Cardiac muscle cell (in vitro differentiated cells and primary cell): ENCODE measurements around the gene FRA10AC1. TPM values are rescaled to one million over a fixed set of nuclear protein-coding genes. Genes with fewer than 3 reads are reported as not detected.

Experiments
- DNase-seq, 2 donors: peaks; one replicate each; pipeline versions ENCODE4 v3.0.0 to v3.0.0-alpha.2; 2010 to 2017; ENCODE audit warnings: low read depth in 1 of 2, low spot score in 1 of 2
- H3K27ac ChIP-seq: fragments of 200-600 bp; sonication (generic); 2 replicates; pipeline ENCODE4 v1.5.1; 2016
- H3K27me3 ChIP-seq: fragments of 200-600 bp; sonication (generic); 2 replicates; pipeline ENCODE4 v1.6.0; 2016; ENCODE audit warnings: control low read depth
- H3K36me3 ChIP-seq: fragments of 200-600 bp; sonication (generic); 2 replicates; pipeline ENCODE4 v1.5.1; 2016; ENCODE audit warnings: control low read depth
- H3K4me1 ChIP-seq: fragments of 200-600 bp; sonication (generic); 2 replicates; pipeline ENCODE4 v1.8.1; 2017; ENCODE audit warnings: low read depth, mild to moderate bottlenecking, mixed run types
- H3K4me3 ChIP-seq: fragments of 200-600 bp; sonication (generic); 2 replicates; pipeline ENCODE4 v1.5.1; 2016; ENCODE audit warnings: mild to moderate bottlenecking
- H3K9me3 ChIP-seq: fragments of 200-600 bp; sonication (generic); 2 replicates; pipeline ENCODE4 v1.5.1; 2017; ENCODE audit warnings: low read depth, mild to moderate bottlenecking, control low read depth
- CTCF ChIP-seq: IDR thresholded peaks from 2 replicates; pipeline ENCODE4 v1.5.1; 2012; ENCODE audit warnings: low read depth, mild to moderate bottlenecking, low read length
- polyA plus RNA-seq: library from polyadenylated mRNA; unstranded; fragments of >200 nt; fragmentation: Nextera tagmentation; extraction: Ambion mirVana; gene quantifications from 2 replicates; pipeline ENCODE4 v1.2.1, GENCODE V29; 2016
- total RNA-seq: library from RNA; depleted of rRNA; stranded (reverse); fragments of >200 nt; gene quantifications from 2 replicates; pipeline ENCODE4 v1.2.3, GENCODE V29; 2016

Gene FRA10AC1
- total and polyA plus RNA-seq, 2 experiments from 2014 or later = 13.5 to 21.6 TPM

- no peak for DNase-seq
- Histone ChIP-seq H3K4me1 (no peaks in the 10 kb centered on the region), H3K27ac (no peak overlapping the region), H3K9me3 (no peaks in the 10 kb centered on the region), H3K36me3 (peaks cover 67% of the 10 kb centered on the region), H3K27me3 (no peaks in the 10 kb centered on the region), H3K4me3 (no peak overlapping the region)
- TF ChIP-seq CTCF = no peak
These were observed 29.5 kb downstream of the FRA10AC1 start for GRCh38 chr10:93672890-93673289.

GRCh38 chr10:93672022-93672678 is 30.2 kb downstream of the FRA10AC1 start:
- DNase-seq = no peak
- TF ChIP-seq CTCF = no peak
- Histone ChIP-seq H3K4me3 (no peak overlapping the region), H3K36me3 (peaks cover 71% of the 10 kb centered on the region), H3K9me3 (no peaks in the 10 kb centered on the region), H3K27ac (no peak overlapping the region), H3K4me1 (no peaks in the 10 kb centered on the region), H3K27me3 (no peaks in the 10 kb centered on the region)

- Histone ChIP-seq H3K27ac (no peak overlapping the region), H3K9me3 (peaks cover 2% of the 10 kb centered on the region), H3K4me3 (no peak overlapping the region), H3K27me3 (no peaks in the 10 kb centered on the region), H3K36me3 (peaks cover 69% of the 10 kb centered on the region), H3K4me1 (no peaks in the 10 kb centered on the region)
- no peak for TF ChIP-seq CTCF
- DNase-seq = no peak
These were observed 31.4 kb downstream of the FRA10AC1 start for GRCh38 chr10:93671042-93671441.

- H3K27ac ChIP-seq = no peak overlapping the region
These were observed 32.0 kb downstream of the FRA10AC1 start for GRCh38 chr10:93670372-93670771.

GRCh38 chr10:93667795-93668194 is 34.6 kb downstream of the FRA10AC1 start:
- H3K27ac ChIP-seq = no peak overlapping the region
- no peak overlapping the region for H3K4me3 ChIP-seq
- DNase-seq = no peak
- H3K4me1 ChIP-seq = no peaks in the 10 kb centered on the region
- peaks cover 43% of the 10 kb centered on the region for H3K36me3 ChIP-seq
- H3K9me3 ChIP-seq = peaks cover 3% of the 10 kb centered on the region
- TF ChIP-seq CTCF = no peak
- no peaks in the 10 kb centered on the region for H3K27me3 ChIP-seq

More at GRCh38 chr10:93670372-93670771, 32.0 kb downstream of the FRA10AC1 start:
- Histone ChIP-seq H3K9me3 (peaks cover 3% of the 10 kb centered on the region), H3K4me3 (no peak overlapping the region), H3K27me3 (no peaks in the 10 kb centered on the region), H3K4me1 (no peaks in the 10 kb centered on the region), H3K36me3 (peaks cover 63% of the 10 kb centered on the region)
- DNase-seq = no peak
- no peak for TF ChIP-seq CTCF
